Loucy (cell line): ENCODE measurements around the gene PODN.

ENCODE experiments used
- CTCF ChIP-seq: fragments of 200-600 bp; sonication (generic); conservative IDR thresholded peaks from 2 replicates; pipeline ENCODE4 v1.5.1; 2014; ENCODE audit warnings: mild to moderate bottlenecking, antibody characterized with exemption, low read length
- EZH2phosphoT487 ChIP-seq: fragments of 200-600 bp; IDR thresholded peaks from 2 replicates; pipeline ENCODE4 v1.6.1; 2018; ENCODE audit warnings: antibody characterized with exemption, mild to moderate bottlenecking, moderate library complexity, borderline replicate concordance

DNA sequence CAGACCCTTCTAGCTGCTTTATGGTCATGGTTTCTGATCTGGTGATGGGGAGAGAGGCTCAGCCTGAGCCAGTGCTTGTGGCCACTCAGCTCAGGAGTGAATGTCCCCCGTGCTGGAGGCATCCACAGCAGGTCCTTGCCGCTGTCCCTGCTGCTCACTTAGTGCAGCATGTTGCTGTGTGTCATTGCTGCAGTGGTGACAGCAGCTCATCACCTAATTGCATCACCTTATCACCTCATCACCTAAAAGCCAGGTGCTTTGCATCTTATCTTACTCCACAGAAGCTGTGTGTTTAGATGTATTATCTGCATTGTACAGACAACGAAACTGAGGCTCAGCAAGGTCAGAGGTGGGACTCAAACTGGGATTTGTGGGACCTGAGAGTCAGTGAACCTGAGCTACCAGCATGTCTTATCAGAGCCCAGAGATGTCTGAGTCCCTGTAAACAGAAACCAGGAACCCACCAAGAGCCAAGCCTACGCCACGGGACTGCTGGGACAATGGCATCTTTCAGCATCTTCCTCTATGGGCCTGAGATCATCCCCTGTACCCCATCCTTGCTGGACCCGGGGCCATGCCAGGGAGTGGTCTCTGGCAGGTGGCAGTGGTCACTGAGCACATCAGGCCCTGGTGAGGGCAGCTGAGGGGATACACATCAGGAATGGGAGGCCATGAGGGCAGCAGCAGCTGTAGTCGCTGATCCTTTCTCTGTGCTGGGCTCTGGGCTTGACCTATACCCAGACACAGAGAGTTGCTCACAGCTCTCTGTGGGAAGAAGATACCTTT, 6.5 kb downstream of the PODN start:
- no peak for TF ChIP-seq CTCF
- no peak for TF ChIP-seq EZH2phosphoT487
